GM21367 (cell line): ENCODE results near the gene MS4A6A.
"Not testable (repeated sequence)": the region's sequence is repeated elsewhere in the genome, so short reads cannot be mapped to it uniquely, and the experiment has no call there.

ENCODE experiments used
- ATAC-seq: cut with Tn5 transposase; IDR thresholded peaks from one replicate; pipeline ENCODE4 v1.9.1; 2021; ENCODE audit not compliant: unreplicated experiment

The MS4A6A gene

GRCh38 chr11:60130496-60130895 is 52.4 kb downstream of the MS4A6A start:
- no peak for ATAC-seq

GRCh38 chr11:60129853-60130252 is 53.0 kb downstream of the MS4A6A start:
- ATAC-seq = no peak

GRCh38 chr11:60128866-60129265 is 54.0 kb downstream of the MS4A6A start:
- ATAC-seq = not testable (repeated sequence)

- no peak for ATAC-seq
Measured at GRCh38 chr11:60128376-60128775, 54.5 kb downstream of the MS4A6A start.

DNA sequence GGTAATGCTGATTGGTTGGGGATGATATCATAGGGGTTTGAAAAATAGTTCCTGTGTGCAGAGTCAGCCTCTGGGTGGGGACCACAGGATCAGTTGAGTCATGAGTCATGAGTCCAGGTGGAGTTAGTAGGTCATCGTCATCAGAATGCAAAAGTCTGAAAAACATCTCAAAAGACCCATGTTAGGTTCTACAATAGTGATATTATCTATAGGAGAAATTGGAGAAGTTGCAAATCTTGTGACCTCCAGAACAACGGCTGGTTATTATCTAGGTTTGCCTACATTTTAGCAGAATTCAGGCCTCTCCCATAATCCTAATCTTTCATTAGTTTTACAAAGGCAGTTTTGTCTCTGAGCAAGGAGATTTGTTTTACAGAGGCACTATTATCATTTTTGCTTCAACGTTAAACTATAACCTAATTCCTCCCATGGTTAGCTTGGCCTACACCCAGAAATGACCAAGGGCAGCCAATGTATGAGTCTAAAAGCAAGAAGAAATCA is 55.5 kb downstream of the MS4A6A start:
- ATAC-seq = no peak

GRCh38 chr11:60125956-60126585 is 56.8 kb downstream of the MS4A6A start:
- no peak for ATAC-seq

DNA sequence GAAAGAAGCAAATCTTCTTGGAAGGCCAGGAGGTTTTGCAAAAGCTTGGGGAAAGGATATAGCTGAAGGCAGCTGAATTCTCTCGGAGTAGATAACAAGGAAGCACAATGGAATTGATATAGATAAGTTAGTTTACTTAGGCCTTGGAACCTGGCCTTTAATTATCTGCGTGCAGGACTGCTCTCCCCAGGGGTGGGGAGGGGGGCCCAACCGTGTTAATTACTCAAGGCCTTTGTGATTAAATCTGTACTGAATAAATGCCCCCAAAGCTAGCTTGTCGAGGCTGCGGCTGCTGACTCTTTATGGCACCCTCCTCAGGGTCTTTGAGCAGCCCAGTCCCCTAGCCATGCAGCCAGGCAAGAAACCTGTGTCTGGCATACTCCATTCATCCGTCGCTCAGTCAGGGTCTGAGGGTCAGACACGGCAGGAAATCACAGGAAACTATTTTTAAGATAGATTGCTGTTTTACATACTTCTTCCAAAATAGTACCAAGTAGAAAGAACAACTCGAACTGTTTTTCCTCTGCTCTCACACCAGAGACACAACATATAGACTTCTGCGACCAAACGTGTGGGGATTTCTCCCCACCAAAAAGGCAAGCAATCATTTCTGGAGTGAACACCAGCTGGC is 58.0 kb downstream of the MS4A6A start:
- ATAC-seq = no peak
